Skeletal muscle satellite cell (primary cell): ENCODE results near the gene CDKN2B.

ENCODE experiments used
- H3K27me3 ChIP-seq: 2 replicates; pipeline ENCODE4 v1.7.0; 2013; ENCODE audit warnings: low read length; ENCODE audit not compliant: control insufficient read depth, insufficient read depth
- H3K36me3 ChIP-seq: 2 replicates; pipeline ENCODE4 v1.7.0; 2013; ENCODE audit warnings: mild to moderate bottlenecking, control low read depth, low read length; ENCODE audit not compliant: insufficient read depth
- H3K4me1 ChIP-seq: 2 replicates; pipeline ENCODE4 v1.7.0; 2013; ENCODE audit warnings: low read length; ENCODE audit not compliant: control insufficient read depth, insufficient read depth
- H3K4me2 ChIP-seq: 2 replicates; pipeline ENCODE4 v1.7.0; 2013; ENCODE audit warnings: mild to moderate bottlenecking, low read length
- H3K4me3 ChIP-seq: 2 replicates; pipeline ENCODE4 v1.7.0; 2013; ENCODE audit warnings: low read length
- H3K9ac ChIP-seq: 2 replicates; pipeline ENCODE4 v1.7.0; 2013; ENCODE audit warnings: mild to moderate bottlenecking, low read depth, low read length, moderate library complexity
- H3K9me3 ChIP-seq: replicated peaks from 2 replicates; pipeline ENCODE4 v1.7.0; 2013; ENCODE audit warnings: mild to moderate bottlenecking, control low read depth, low read length

The CDKN2B gene

DNA sequence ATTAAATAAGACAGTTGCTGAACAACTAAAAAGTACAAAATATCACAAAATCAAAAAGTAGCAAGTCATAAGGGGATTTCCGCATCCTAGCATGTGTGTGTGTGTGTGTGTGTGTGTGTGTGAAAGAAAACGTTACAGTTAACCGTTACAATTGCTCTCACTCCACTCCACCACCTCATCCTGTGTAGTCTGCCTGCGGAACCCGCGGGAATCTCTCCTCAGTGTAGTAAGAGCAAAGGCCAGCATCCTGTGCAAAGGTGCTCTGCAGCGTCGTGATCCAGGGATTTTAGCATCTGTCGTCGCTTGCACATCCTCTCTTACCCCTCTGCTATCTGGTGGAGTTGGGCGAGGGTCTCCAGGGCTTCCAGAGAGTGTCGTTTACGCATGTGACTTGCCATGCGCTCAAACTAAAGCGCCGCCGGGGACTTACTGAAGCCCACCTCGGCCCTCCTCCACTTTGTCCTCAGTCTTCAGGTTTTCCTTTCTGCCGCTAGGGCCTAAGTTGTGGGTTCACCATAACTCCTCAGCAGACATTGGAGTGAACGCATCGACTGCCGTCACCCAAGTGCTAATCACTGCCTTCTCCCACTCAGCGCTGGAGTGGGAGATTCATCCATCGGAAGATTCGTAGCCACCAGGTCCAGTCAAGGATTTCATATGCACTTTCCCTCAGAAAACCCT, 3.9 kb downstream of the CDKN2B start:
- no peaks in the 10 kb centered on the region for H3K9me3 ChIP-seq
- peaks cover 21% of the 10 kb centered on the region for H3K36me3 ChIP-seq
- no peak overlapping the region for H3K4me3 ChIP-seq
- peak overlapping the region; percentile 50 for H3K4me2 ChIP-seq
- H3K27me3 ChIP-seq = no peaks in the 10 kb centered on the region
- no peaks in the 10 kb centered on the region for H3K4me1 ChIP-seq
- no peak overlapping the region for H3K9ac ChIP-seq

DNA sequence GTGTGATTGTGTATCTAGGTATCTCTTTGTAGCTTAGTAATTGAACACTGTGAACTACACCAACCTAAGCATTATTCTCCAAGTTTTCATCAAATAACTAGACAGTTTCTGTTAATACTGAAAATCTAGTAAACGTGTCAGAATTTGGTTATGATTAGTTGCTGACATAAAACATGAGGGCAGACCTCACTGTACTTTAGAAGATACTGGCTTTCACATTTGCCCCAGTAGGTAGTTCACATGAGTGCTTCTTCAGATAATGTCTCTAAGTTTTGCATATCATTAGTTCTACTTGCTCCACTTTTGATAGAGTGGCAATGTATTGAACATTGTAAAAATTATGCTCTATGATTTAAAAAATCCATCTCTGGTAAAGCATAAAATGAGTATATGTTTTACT, 7.1 kb downstream of the CDKN2B start:
- H3K4me1 ChIP-seq = no peaks in the 10 kb centered on the region
- H3K36me3 ChIP-seq = peaks cover 21% of the 10 kb centered on the region
- no peak overlapping the region for H3K4me2 ChIP-seq

DNA sequence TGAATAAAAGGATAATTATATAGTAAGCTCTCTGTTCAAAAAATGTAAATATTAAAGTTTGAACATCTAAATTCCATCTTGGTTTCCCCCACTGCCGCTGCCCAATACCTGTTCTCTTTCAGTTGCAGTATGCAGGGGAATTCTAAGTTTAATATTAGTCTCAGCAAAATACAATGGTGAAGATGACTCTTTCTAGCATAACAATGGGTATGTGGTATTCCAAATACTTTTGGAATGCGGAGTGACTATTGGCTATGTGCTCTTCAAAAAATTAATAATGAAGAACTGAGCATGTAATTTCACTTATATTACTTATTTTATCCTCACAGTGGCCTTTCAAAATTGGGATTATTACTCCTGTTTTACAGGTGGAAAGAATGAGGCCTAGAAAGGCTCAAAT, 11.1 kb downstream of the CDKN2B start:
- H3K9ac ChIP-seq = no peak overlapping the region
- no peak overlapping the region for H3K4me3 ChIP-seq
- no peaks in the 10 kb centered on the region for H3K36me3 ChIP-seq
- no peaks in the 10 kb centered on the region for H3K9me3 ChIP-seq
- no peaks in the 10 kb centered on the region for H3K27me3 ChIP-seq
- no peak overlapping the region for H3K4me2 ChIP-seq
- H3K4me1 ChIP-seq = peaks cover 19% of the 10 kb centered on the region

More for the DNA sequence above, 7.1 kb downstream of the CDKN2B start:
- H3K9me3 ChIP-seq = no peaks in the 10 kb centered on the region
- H3K4me3 ChIP-seq = no peak overlapping the region
- H3K27me3 ChIP-seq = no peaks in the 10 kb centered on the region
- H3K9ac ChIP-seq = no peak overlapping the region

DNA sequence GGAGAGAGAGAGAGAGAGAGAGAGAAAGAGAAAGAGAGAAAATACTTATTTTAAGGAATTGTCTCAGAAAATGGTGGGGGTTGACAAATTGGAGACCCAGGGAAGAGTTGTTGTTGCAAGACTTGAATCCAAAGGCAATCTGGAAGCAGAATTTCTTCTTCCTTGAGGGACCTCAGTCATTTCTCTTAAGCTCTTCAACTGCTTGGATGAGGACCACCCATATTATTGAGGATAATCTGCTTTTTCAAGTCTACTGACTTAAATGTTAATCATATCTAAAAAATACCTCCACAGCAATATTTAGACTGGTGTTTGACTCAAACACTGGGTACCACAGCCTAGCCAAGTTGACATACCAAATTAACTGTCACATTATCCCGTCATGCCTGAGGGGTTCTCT, 11.6 kb downstream of the CDKN2B start:
- Histone ChIP-seq H3K4me1 (peaks cover 22% of the 10 kb centered on the region), H3K4me2 (no peak overlapping the region), H3K27me3 (no peaks in the 10 kb centered on the region), H3K9me3 (no peaks in the 10 kb centered on the region), H3K9ac (no peak overlapping the region), H3K36me3 (no peaks in the 10 kb centered on the region), H3K4me3 (no peak overlapping the region)

DNA sequence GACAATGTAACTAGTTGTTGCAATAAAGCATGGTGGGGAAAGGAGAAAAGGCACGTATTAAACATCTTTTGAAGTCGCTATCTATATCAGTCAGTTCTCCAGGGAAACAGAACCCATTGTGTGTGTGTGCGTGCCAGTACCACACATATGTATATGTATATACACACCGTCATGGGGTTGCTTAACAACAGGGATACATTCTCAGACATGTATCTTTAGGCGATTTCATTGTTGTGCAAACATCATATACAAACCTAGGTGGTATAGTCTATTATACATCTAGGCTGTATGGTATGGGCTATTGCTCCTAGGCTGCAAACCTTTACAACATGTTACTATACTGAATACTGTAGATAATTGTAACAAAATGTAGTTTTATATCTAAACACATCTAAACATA, 12.2 kb downstream of the CDKN2B start:
- H3K9me3 ChIP-seq = no peaks in the 10 kb centered on the region
- H3K4me3 ChIP-seq = no peak overlapping the region
- no peaks in the 10 kb centered on the region for H3K27me3 ChIP-seq
- no peak overlapping the region for H3K4me2 ChIP-seq
- H3K9ac ChIP-seq = no peak overlapping the region
- peaks cover 22% of the 10 kb centered on the region for H3K4me1 ChIP-seq
- H3K36me3 ChIP-seq = no peaks in the 10 kb centered on the region

DNA sequence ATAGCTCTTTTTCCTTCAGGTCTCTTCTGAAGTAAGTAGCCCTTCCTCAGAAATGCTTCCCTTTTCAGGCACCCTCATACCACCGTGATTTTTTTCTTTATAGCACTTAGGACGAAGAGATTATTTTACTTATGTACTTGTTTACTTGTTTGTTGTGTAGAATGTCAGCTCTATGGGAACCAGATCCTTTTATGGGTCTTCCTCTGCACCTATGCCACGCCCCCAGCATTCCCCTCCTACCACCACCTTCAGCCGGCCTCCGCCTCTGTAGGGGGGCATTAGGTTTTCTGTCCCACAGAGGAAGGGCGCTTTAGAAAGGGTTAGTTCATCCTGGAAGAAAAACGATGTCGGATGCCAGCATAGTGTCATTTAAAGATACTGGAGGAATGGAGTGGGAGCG, 12.7 kb downstream of the CDKN2B start:
- Histone ChIP-seq H3K27me3 (no peaks in the 10 kb centered on the region), H3K4me2 (peak overlapping the region; percentile 83), H3K9ac (peak overlapping the region; percentile 89), H3K4me1 (peaks cover 24% of the 10 kb centered on the region), H3K4me3 (peak overlapping the region; percentile 90), H3K36me3 (no peaks in the 10 kb centered on the region), H3K9me3 (no peaks in the 10 kb centered on the region)

DNA sequence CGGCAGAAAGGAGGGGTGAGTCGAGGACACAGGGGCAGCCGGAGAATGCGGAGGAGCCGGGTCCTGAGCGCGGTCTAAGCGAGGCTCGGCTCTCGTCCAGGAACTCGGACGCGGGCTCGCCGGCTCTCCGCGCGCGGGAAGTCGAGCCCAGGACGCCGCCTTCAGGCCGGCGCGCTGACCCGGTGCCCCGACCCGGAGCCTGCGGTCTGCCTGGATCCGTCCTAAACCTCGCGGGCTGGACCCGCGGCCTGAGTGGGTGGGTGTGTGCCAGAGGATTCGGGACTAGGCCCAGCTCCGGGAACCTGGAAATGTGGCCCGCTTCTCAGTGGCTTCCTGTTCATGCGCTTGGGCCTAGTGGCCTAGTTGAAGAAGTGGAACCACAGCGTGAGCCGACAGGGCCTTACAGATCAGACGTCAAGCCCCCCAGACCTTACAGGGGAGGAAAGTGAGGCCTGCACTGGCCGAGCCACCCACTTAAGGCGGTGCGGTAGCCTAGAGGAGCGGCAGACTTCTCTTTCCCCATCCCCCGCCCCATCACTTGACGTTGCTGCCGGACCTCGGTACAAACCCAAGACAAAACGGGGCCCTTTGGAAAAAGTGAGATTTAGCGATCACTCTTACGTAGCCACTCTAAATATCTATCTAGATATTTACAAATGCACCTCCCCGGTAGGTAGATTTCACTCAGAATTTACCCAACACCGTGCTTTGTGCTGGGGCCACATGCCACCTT, 13.3 kb downstream of the CDKN2B start:
- Histone ChIP-seq H3K27me3 (no peaks in the 10 kb centered on the region), H3K4me3 (peak overlapping the region; percentile 90), H3K4me1 (peaks cover 26% of the 10 kb centered on the region)

DNA sequence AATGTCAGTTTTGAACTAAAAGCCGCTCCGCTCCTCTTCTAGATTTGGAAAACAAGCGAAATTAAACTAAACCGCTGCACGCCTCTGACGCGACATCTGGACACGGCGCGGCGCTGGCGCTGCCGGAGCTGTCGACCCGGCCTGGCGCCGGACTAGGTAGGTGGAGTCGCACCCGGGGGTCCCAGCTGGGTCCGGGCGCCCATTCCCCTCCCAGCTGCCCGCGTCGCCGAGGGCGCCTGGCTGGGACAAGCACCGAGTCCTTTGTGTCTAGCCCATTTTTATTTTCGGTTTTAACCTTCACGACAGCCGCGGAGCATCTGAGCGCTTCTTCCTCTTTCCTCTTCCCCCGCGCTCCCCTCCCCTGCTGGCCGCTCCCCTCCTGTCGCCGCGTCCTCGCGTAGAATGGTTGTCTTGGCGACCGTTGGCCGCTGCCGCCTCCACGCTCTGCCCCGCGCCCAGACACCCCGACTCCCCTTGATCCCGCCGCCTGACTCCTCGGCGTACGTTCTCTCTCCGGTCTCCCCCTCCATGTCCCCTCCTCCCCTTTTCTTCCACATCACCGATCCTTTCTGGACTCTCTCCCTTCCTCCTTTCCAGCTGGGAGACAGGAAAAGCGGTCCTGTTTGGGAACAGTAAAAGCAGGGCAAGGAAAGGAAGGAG, 14.0 kb downstream of the CDKN2B start:
- Histone ChIP-seq H3K4me2 (peak overlapping the region; percentile 83), H3K9me3 (no peaks in the 10 kb centered on the region), H3K36me3 (no peaks in the 10 kb centered on the region), H3K27me3 (no peaks in the 10 kb centered on the region), H3K9ac (peak overlapping the region; percentile 89), H3K4me3 (peak overlapping the region; percentile 90), H3K4me1 (peaks cover 26% of the 10 kb centered on the region)

More for the DNA sequence above, 13.3 kb downstream of the CDKN2B start:
- H3K36me3 ChIP-seq = no peaks in the 10 kb centered on the region
- H3K4me2 ChIP-seq = peak overlapping the region; percentile 83
- peak overlapping the region; percentile 89 for H3K9ac ChIP-seq
- no peaks in the 10 kb centered on the region for H3K9me3 ChIP-seq

DNA sequence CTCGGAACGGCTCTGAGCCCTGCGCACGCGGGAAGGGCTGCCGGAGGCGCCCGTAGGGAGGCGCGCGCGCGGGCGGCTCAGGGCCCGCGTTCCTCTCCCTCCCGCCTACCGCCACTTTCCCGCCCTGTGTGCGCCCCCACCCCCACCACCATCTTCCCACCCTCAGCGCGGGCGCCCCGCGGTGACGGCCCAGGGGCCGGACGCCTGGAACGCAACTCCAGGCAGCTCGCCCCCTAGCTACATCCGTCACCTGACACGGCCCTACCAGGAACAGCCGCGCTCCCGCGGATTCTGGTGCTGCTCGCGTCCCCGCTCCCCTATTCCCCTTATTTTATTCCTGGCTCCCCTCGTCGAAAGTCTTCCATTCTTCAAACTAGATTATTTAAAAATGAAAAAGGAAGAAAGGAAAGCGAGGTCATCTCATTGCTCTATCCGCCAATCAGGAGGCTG, 14.5 kb downstream of the CDKN2B start, which contains the start of gene CDKN2B-AS1:
CDKN2B-AS1 (plus strand) TSS at position 236 of the 450 bp plus-strand sequence.
- Histone ChIP-seq H3K27me3 (no peaks in the 10 kb centered on the region), H3K9me3 (no peaks in the 10 kb centered on the region), H3K4me1 (peaks cover 26% of the 10 kb centered on the region), H3K4me2 (peak within 1 kb of the TSS; percentile 94), H3K4me3 (peak within 1 kb of the TSS; percentile 90), H3K9ac (peak within 1 kb of the TSS; percentile 89), H3K36me3 (peaks cover under 1% of the 10 kb centered on the region)

DNA sequence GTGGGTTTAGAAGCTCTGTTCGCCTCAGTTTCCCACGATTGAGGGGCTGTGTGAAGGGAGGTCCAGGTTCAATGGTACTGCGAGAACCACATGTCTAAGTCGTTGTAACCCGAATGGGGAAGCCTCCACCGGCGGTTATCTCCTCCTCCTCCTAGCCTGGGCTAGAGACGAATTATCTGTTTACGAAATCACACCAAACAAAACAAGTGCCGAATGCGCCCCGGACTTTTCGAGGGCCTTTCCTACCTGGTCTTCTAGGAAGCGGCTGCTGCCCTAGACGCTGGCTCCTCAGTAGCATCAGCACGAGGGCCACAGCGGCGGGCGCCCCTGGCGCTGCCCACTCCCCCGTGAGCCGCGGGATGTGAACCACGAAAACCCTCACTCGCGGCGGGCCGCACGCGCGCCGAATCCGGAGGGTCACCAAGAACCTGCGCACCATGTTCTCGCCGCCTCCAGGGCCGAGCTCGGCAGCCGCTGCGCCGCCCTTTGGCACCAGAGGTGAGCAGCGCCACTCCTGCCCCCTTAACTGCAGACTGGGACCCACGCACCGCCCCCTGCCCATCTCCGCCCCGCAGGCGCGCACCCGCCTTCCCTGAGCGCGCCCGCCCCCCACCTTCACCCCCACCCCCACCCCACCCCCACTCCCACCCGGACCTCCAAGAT, 15.1 kb downstream of the CDKN2B start, which contains the start of gene CDKN2A:
CDKN2A (minus strand) TSS at position 500 of the 663 bp plus-strand sequence.
- peak within 1 kb of the TSS; percentile 89 for H3K9ac ChIP-seq
- H3K4me2 ChIP-seq = peak within 1 kb of the TSS; percentile 94
- H3K4me1 ChIP-seq = peaks cover 26% of the 10 kb centered on the region
- H3K27me3 ChIP-seq = no peaks in the 10 kb centered on the region
- peaks cover 2% of the 10 kb centered on the region for H3K36me3 ChIP-seq
- peak within 1 kb of the TSS; percentile 90 for H3K4me3 ChIP-seq
- no peaks in the 10 kb centered on the region for H3K9me3 ChIP-seq

DNA sequence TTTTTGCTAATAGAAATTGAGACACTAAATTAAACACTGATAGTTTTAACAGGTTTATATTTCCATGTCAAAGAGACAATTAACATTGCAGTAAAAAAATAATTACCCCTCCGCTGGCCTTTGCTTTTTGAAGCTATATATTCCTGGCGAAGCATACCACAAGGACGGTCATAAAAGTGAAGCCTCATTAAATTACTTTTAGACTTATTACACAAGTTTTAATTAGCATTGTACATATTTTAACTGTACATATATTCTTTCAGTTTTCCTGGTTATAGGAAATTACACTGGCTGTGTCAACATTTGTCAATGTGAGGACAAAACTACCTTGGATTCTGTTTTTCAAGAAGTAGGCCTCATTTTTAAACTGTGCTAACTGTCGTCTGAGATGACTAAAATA, 16.1 kb downstream of the CDKN2B start:
- Histone ChIP-seq H3K4me3 (peak overlapping the region; percentile 90), H3K36me3 (peaks cover 2% of the 10 kb centered on the region), H3K9me3 (no peaks in the 10 kb centered on the region), H3K4me2 (peak overlapping the region; percentile 94), H3K4me1 (peaks cover 31% of the 10 kb centered on the region), H3K9ac (peak overlapping the region; percentile 89), H3K27me3 (no peaks in the 10 kb centered on the region)
